Superior temporal gyrus (tissue), 1 donor: Measurements from ENCODE around the gene WASF1.
"Not testable (repeated sequence)": the region's sequence is repeated elsewhere in the genome, so short reads cannot be mapped to it uniquely, and the experiment has no call there.

ENCODE experiments used
- DNase-seq: peaks from one replicate; pipeline ENCODE4 v3.0.0-alpha.2; 2016; ENCODE audit errors: extremely low spot score

WASF1 gene

GRCh38 chr6:110089323-110089722, 90.1 kb downstream of the WASF1 start:
- DNase-seq: no peak

- no peak for DNase-seq
These were observed 94.2 kb downstream of the WASF1 start for GRCh38 chr6:110085285-110085684.

GRCh38 chr6:110083875-110084585, 95.4 kb downstream of the WASF1 start:
- DNase-seq: no peak

GRCh38 chr6:110075406-110075805, 104.1 kb downstream of the WASF1 start:
- DNase-seq: no peak

- not testable (repeated sequence) for DNase-seq
These were observed 106.0 kb downstream of the WASF1 start for GRCh38 chr6:110073474-110073873.

GRCh38 chr6:110068592-110068967, 110.9 kb downstream of the WASF1 start:
- no peak for DNase-seq

GRCh38 chr6:110067837-110068591, 111.5 kb downstream of the WASF1 start:
- DNase-seq: peak; percentile 48

- DNase-seq: no peak
These were observed 114.5 kb downstream of the WASF1 start for GRCh38 chr6:110064744-110065524.

- no peak for DNase-seq
These were observed 115.7 kb downstream of the WASF1 start for GRCh38 chr6:110063594-110064263.

- DNase-seq: no peak
These were observed 124.1 kb downstream of the WASF1 start for GRCh38 chr6:110055387-110055735.

GRCh38 chr6:110054664-110055386, 124.6 kb downstream of the WASF1 start:
- DNase-seq: no peak

GRCh38 chr6:110053395-110054240, 125.9 kb downstream of the WASF1 start:
- peak; percentile 84 for DNase-seq

- no peak for DNase-seq
These were observed 129.0 kb downstream of the WASF1 start for GRCh38 chr6:110050440-110050813.
